Hematopoietic multipotent progenitor cell treated with erythropoietin and hydrocortisone succinate and interleukin-3 and kit ligand, for 8 days (in vitro differentiated cells): ENCODE measurements around the gene FAS.

Experiments used
- DNase-seq: peaks from one replicate; pipeline ENCODE4 v3.0.0-alpha.2; 2015

The FAS gene

DNA sequence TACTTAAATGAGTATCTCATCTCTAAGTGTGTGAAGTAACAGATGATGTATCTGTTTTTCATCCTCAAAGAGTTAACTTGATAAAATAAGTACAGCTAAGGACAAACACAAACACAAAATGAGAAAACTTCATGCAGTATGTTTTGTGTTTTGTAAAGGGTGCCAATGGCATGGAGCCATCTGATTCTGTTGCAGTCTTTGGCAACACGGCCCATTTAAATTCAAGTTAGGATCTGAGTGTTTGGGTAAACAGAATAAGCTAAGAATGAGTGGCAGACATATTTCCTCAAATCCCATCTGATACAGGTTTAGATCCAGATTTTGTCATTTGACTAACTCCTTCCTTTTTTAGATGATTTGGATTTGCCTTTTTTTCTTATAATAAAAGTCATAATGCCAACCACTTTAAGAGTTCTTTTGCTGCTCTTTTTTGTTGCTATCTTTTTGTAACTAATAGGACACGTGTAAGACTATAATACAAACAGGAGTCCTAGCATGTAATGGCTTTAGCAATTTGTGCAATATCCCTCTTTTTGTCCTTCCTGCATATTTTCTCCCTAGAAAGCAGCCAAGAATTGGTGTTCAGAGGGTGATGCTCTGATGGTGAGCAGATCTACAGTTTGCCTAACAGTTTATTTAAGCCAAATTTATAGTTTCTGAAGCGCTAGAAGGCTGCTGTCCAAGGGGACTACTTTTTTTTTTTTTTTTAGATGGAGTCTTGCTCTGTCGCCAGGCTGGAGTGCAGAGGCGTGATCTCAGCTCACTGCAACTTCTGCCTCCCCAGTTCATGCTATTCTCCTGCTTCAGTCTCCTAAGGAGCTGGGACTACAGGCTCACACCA, 19.2 kb upstream of the FAS start:
- DNase-seq: no peak

DNA sequence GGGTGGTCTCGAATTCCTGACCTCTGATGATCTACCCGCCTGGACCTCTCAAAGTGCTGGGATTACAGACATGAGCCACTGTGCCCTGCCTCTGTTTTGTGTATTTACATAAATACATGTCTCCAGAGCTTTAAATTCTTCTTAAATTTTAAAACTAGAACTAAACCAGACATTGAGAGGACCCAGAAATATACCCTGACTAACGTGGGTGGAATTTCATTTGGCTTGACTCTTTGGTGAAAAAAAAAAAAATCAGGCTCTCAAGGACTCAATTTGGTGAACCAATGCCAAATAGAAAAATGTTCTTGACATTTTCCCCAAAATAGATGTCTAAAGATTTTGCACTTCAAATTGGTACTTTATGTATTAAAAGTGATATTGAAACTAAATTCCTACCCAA, 16.6 kb upstream of the FAS start:
- no peak for DNase-seq

DNA sequence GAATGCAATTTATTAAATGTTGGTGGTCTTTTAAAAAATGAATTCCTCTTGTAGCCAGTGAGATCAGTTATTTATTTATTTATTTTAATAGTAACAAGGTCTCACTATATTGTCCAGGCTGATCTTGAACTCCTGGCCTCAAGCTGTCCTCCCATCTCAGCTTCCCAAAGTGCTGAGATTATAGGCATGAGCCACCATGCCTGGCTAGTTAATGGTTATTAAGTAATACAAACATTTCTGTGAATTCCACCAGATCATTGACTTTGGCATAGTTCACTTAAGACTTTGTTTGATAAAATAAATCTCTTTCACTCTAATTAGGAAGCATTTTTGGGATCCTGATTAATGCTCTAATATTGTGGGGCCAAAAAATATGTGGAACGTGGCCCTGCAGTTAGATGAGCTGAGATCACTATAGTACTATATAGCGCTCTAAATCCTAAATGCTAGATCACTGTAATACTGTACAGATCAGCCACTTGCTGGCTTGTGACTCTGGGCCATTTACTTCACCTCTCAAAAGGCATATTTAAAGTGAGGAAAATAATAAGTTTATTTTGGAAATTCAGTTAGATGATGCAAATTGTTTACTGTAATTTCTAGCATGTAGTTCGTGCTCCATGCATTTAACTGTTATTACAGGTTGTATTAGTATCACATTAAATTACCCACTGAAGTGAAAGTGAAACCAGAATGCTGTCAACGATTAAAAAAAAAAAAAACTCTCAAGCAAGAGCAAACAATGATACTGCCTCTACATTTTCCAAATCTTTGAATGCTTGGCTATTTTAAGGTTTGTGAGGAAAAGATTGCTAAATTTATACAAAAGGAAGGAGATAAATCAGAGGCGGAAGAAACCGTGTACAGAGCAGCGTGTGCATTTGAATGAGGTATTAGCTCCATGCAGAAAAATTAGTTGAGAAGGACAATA, 15.9 kb upstream of the FAS start:
- peak; percentile 62 for DNase-seq

DNA sequence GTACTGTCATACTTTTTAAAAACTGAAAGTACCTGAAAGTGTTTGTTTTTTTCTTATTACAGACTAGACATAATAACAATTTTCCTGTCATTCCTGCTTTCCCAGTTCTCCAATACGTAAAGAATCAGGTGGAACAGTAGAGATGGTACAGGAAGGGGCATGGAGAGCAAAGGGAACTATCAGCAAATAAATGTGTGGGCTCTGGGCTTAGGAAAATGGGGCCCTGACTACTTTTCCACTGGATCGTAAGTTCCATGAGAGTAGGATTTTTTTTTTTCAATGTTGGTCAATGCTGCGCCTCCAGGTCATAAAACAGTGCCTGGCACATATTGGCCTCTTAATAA, 15.2 kb upstream of the FAS start:
- no peak for DNase-seq

- DNase-seq: no peak
These were observed 12.1 kb upstream of the FAS start for GRCh38 chr10:88978463-88978862.

DNA sequence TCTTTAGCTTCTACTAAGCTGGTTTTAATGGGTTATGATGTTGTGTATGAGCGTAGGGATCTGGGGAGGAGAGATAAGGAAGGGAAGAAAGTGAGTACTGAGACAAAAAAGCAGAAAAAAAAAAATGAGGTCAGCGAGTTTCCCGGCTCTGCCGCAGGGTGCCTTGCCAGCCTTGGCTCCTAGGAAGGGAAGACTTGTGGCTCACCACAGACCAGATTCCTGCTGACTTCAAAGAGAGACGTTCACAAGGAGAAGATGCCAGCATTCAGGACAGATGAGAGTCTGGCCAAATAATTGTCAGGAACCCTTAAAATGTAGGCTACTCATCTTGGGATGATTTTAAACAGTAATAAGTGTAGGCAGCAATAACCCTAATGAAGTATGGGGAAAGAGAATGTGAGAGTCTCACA, 11.4 kb upstream of the FAS start:
- peak; percentile 80 for DNase-seq

GRCh38 chr10:88979603-88980002, 11.0 kb upstream of the FAS start:
- no peak for DNase-seq

DNA sequence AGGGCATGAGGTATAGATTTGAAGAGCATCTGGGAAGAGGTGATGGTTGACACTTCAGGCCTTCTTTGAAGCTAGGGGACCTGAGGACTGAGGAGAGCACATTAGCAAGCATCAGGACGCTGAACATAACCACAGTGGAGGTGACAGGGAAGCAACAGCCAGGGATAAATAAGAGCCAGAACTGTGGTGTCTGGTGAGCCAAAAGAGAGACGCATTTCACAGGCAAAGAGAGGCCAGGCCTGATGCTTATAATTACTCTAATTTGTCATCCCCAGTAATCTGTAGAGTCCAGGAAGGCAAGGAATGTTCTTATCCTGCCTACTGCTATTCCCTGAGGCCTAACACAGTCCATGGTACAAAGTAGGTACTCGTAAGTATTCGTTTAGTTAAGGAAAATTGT, 10.4 kb upstream of the FAS start:
- no peak for DNase-seq

DNA sequence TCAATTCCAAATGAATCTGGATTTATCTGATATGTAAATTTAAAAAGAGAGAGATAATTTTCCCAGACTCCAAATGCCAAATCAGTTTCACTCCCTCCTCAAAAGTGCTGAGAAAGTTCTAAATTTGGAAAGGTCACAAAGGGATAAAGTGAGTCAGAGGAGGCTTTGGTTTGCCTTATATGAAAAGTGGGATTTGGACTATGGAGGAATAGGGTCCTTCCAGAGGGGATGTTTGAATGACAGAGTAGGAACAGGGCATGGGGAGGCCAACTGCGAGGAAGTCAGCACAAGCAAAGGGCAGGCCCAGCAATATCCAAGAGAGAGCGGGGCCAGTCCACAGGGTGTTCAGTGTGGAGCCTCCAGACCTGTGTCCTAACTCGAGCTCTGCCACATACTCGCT, 9.8 kb upstream of the FAS start:
- DNase-seq: no peak

- no peak for DNase-seq
These were observed 9.2 kb upstream of the FAS start for GRCh38 chr10:88981435-88981834.

DNA sequence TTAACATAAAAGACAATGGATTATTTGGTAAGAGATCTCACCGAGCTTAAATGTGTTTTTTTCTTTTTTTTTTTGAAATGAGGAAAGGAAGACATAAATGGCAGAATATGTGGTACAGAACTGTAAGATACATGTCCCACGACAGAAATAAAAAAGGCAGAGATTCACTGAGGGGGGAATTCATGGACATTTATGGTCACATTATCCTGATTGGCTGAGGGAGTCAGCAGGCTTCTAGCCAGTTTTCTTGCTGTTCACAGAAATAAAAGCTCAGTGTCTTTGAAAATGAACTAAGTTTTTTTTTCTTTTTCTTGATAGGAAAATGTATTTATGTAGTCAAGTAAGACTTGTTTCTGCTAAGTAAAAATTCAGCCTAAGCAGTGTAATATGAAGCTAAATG, 8.2 kb upstream of the FAS start:
- no peak for DNase-seq

DNA sequence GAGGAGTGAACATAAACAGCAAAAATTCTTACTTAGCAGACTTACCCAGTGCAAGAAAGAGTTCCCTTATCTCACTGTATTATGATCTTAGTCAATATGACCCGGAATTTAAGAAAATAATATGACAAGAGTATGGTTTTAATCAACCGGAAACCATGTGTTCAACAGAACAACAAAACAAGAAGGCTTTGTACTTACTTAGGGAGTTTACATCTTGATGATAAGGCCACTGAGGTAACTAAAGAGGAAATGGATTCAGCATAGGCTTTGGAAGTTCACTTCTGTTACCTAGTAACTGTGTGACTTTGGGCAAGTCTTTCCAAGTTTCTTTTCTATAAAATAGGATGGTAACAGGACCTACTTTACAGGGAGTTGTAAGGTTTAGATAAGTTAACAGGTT, 7.4 kb upstream of the FAS start:
- no peak for DNase-seq

DNA sequence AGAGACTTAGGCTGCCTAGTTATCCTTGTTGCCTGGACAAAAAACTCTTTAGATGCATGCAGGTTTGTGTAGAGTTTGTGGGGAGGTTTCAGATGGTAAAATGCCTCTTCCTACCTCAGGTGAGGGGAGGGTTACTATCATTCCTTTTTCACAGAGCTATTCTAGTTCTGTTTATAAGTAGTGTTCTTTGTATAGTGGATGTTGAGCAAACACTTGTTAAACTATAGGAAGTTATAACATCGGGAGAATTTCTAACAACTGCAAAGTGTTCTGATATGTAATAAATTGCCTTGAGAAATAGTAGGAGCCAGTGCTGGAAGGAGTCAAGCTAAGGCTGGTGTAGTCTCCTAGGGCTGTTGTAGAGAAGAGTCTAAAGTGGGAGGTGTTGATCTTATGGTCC, 6.7 kb upstream of the FAS start:
- no peak for DNase-seq

GRCh38 chr10:88984525-88984924, 6.1 kb upstream of the FAS start:
- no peak for DNase-seq

DNA sequence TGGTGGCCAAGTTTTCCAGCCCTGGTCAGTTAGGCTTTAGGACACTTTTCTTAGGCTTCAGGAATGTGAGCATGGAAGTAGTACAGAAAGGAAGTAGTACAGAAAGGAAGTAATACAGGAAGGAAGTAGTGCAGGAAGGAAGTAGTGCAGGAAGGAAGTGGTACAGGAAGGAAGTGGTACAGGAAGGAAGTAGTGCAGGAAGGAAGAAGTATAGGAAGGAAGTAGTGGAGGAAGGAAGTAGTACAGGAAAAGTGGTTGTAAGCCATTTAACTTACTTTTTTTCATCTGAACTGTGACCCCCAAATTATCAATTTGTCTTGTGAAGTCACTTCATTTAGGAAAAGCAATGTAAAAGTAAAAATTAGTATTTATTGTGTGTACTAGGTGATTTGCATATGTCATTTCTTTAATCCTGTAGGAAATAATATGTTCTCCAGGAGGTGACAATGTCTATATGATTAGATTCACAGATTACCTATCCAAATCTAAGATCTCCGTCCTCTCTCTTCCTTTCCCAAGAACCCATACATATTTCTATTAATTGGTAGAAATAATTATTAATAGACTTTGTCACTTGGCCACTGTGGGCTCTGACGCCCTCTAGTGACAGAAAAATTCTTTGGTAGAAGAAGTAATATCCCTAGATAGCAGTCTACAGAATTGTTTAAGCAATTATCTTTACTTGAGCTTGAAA, 3.9 kb upstream of the FAS start:
- peak; percentile 80 for DNase-seq

DNA sequence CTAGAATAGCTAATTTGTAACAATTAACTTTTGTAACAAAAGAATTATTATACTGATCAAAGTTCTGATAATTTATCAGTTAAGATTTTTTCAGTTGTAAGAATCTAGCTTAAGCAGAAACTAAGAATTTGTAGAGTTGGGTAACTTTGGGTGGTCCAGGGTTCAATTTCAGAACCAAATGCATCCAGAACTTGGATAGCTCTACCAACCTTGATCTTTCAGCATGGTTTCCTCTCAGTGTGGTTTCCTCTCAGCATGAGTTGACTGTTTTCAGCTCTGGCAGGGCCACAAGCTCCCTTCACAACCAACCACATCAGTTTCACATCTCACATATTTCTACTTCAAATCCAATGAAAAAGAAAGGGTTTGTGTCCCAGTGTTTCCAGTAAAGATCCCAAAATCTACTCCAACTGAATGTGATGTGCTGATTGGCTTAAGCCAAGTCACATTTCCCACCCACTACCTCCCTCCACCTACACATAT, 3.3 kb upstream of the FAS start:
- DNase-seq: no peak

GRCh38 chr10:88987840-88988239, 2.8 kb upstream of the FAS start:
- DNase-seq: no peak

GRCh38 chr10:88989423-88989822, 1.2 kb upstream of the FAS start:
- no peak for DNase-seq

DNA sequence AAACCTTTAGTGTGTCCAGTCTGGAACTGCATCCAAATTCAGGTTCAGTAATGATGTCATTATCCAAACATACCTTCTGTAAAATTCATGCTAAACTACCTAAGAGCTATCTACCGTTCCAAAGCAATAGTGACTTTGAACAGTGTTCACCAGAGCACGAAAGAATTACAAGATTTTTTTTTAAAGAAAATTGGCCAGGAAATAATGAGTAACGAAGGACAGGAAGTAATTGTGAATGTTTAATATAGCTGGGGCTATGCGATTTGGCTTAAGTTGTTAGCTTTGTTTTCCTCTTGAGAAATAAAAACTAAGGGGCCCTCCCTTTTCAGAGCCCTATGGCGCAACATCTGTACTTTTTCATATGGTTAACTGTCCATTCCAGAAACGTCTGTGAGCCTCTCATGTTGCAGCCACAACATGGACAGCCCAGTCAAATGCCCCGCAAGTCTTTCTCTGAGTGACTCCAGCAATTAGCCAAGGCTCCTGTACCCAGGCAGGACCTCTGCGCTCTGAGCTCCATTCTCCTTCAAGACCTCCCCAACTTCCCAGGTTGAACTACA, 694 bp upstream of the FAS start:
- peak; percentile 25 for DNase-seq

DNA sequence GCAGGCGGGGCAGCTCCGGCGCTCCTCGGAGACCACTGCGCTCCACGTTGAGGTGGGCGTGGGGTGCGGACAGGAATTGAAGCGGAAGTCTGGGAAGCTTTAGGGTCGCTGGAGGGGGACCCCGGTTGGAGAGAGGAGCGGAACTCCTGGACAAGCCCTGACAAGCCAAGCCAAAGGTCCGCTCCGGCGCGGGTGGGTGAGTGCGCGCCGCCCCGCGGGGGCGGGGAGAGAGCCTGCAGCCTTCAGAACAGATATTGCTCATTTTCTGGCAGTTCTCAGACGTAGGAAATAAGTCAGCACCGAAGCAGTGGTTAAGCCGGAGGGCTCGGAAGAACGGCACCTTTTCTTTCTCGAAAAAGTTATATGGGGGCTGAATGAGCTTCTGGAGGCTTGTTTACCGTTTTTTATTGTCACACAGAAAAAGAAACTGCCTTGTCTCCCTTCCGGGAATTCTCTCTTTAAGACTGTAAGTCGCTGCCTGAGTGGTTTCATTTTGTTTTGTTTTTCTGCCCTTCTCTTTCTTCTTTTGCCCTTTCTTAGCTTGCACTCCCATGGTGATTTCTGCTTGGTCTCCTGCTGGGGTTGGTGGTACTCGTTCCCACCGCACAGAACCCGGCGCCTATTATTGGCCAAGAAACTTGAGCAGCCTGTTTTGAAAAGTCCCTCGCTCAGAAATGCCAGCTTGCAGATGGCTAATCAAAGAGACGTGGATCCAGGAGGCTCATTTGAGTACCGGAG, 732 bp downstream of the FAS start:
- peak; percentile 70 for DNase-seq

GRCh38 chr10:88991899-88992320, 1.3 kb downstream of the FAS start:
- no peak for DNase-seq

DNA sequence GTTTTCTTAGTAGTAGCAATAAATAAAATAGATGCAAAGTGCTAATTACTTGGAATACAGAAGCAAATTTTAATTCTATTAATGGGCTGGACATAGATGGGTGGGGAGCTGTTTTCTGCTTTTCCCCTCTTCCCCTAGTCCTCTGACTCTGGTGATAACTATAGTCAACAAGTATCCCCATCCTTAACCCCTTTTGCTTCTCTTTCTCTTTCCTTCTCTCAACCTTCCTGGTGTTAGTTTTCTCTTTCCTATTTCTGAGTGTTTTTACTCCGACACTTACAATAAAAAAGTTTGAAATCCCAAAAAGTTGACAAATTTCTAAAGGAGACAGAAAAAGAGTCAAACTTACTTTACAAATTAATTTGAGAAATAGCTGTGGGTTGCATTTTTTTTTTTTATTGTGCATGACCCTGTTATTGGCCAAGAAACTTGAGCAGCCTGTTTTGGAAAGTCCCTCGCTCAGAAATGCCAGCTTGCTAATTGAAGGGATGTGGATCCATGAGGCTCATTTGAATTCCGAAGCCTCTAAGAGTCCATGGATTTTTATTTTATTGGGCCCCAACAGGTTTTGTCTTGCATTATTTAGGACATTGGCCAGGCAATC, 2.4 kb downstream of the FAS start:
- no peak for DNase-seq
